DOHH2 (cell line): ENCODE results near the gene MT1F.

ENCODE experiments used
- H3F3A ChIP-seq: fragments of 200-600 bp; sonication (generic), shearing (Covaris generic); 2 replicates; pipeline ENCODE4 v1.6.0; 2016; ENCODE audit warnings: antibody characterized with exemption, mild to moderate bottlenecking; ENCODE audit not compliant: control insufficient read depth, insufficient read depth
- H3K27ac ChIP-seq: fragments of 200-600 bp; sonication (generic); 2 replicates; pipeline ENCODE4 v1.5.1; 2014; ENCODE audit warnings: low read depth, mild to moderate bottlenecking, low read length, moderate library complexity
- H3K27me3 ChIP-seq: fragments of 200-600 bp; sonication (generic); 2 replicates; pipeline ENCODE4 v1.6.1; 2014; ENCODE audit warnings: mild to moderate bottlenecking, low read length, mixed read lengths; ENCODE audit not compliant: control insufficient read depth
- H3K36me3 ChIP-seq: fragments of 200-600 bp; sonication (generic); 2 replicates; pipeline ENCODE4 v1.6.1; 2014; ENCODE audit warnings: mild to moderate bottlenecking, low read length, moderate library complexity, mixed read lengths; ENCODE audit not compliant: control insufficient read depth
- H3K4me1 ChIP-seq: fragments of 200-600 bp; sonication (generic); 2 replicates; pipeline ENCODE4 v1.6.1; 2014; ENCODE audit warnings: mild to moderate bottlenecking, low read length, mixed read lengths; ENCODE audit not compliant: control insufficient read depth
- H3K4me2 ChIP-seq: fragments of 200-600 bp; sonication (generic); 2 replicates; pipeline ENCODE4 v1.6.0; 2014; ENCODE audit warnings: mild to moderate bottlenecking, low read length, moderate library complexity
- H3K4me3 ChIP-seq: fragments of 200-600 bp; sonication (generic); 2 replicates; pipeline ENCODE4 v1.5.1; 2014; ENCODE audit warnings: mild to moderate bottlenecking, low read length, mixed read lengths
- H3K79me2 ChIP-seq: fragments of 200-600 bp; sonication (generic); 2 replicates; pipeline ENCODE4 v1.6.1; 2014; ENCODE audit warnings: mild to moderate bottlenecking, low read length, mixed read lengths; ENCODE audit not compliant: control insufficient read depth
- H3K9me2 ChIP-seq: fragments of 200-600 bp; sonication (generic); replicated peaks from 2 replicates; pipeline ENCODE4 v1.6.1; 2014; ENCODE audit warnings: mild to moderate bottlenecking, low read length, mixed read lengths; ENCODE audit not compliant: control insufficient read depth
- H3K9me3 ChIP-seq: fragments of 200-600 bp; sonication (generic); 2 replicates; pipeline ENCODE4 v1.6.1; 2014; ENCODE audit warnings: antibody characterized with exemption, low read length, mixed read lengths; ENCODE audit not compliant: control insufficient read depth, insufficient read depth
- H4K20me1 ChIP-seq: fragments of 200-600 bp; sonication (generic); 2 replicates; pipeline ENCODE4 v1.6.0; 2014; ENCODE audit warnings: low read depth, mild to moderate bottlenecking, antibody characterized with exemption, low read length, moderate library complexity; ENCODE audit not compliant: control insufficient read depth, insufficient read depth
- EZH2phosphoT487 ChIP-seq: fragments of 200-600 bp; sonication (generic); IDR thresholded peaks from 2 replicates; pipeline ENCODE4 v1.6.1; 2017; ENCODE audit warnings: borderline replicate concordance, mild to moderate bottlenecking, antibody characterized with exemption, low read length, moderate library complexity, mixed read lengths
- TF ChIP-seq, protein P1 (sequence below): fragments of 200-600 bp; sonication (generic); IDR thresholded peaks from one replicate; pipeline ENCODE4 v1.5.1; 2014; ENCODE audit warnings: antibody characterized with exemption, mild to moderate bottlenecking, low read depth, low read length; ENCODE audit not compliant: poor library complexity, severe bottlenecking

The MT1F gene

DNA sequence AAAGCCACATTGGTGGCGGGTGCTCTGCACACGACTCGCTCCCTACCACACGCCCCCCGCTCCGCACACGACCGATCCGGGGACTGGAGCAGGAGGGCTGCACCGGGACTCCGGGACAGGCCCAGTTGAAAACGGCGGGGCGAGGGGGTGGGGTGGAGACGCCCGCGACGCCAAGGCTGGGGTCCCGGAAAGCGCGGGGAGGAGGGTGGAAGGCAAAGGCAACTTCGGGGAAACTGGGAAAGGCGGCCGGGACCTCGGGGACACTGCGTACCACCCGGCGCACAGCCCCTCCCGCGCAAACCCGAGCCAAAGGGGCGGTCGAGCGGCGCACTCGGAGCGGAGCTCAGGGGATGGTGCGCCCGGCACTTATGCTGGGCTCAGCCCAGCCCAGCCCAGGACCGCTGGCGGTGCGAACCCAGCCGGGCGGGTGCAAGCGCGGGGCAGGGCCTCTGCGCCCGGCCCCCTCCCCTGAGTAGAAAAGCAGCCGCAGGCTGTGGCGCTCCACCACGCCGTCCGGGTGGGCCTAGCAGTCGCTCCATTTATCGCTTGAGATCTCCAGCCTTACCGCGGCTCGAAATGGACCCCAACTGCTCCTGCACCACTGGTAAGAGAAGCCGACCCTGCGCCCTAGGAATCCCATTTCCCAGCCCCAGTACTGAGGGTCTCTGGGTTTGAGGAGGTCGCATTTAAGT, 25.5 kb upstream of the MT1F start, which contains the start of gene MT1M:
Gene MT1M (plus strand): TSS at position 504 of the 692 bp plus-strand sequence. CDS start 73 bp downstream, at position 577.
- peaks cover 56% of the 10 kb centered on the region for H3K27me3 ChIP-seq
- H3K4me1 ChIP-seq, result no peaks in the 10 kb centered on the region
- H3F3A ChIP-seq, result no peaks in the 10 kb centered on the region
- no peaks in the 10 kb centered on the region for H3K79me2 ChIP-seq
- no peak within 1 kb of the TSS for H3K4me3 ChIP-seq
- H3K9me2 ChIP-seq, result no peaks in the 10 kb centered on the region
- TF ChIP-seq, protein P1, sequence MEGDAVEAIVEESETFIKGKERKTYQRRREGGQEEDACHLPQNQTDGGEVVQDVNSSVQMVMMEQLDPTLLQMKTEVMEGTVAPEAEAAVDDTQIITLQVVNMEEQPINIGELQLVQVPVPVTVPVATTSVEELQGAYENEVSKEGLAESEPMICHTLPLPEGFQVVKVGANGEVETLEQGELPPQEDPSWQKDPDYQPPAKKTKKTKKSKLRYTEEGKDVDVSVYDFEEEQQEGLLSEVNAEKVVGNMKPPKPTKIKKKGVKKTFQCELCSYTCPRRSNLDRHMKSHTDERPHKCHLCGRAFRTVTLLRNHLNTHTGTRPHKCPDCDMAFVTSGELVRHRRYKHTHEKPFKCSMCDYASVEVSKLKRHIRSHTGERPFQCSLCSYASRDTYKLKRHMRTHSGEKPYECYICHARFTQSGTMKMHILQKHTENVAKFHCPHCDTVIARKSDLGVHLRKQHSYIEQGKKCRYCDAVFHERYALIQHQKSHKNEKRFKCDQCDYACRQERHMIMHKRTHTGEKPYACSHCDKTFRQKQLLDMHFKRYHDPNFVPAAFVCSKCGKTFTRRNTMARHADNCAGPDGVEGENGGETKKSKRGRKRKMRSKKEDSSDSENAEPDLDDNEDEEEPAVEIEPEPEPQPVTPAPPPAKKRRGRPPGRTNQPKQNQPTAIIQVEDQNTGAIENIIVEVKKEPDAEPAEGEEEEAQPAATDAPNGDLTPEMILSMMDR, result no peak
- TF ChIP-seq EZH2phosphoT487, result no peak
- no peaks in the 10 kb centered on the region for H4K20me1 ChIP-seq
- H3K9me3 ChIP-seq, result no peaks in the 10 kb centered on the region
- H3K36me3 ChIP-seq, result no peaks in the 10 kb centered on the region
- no peak within 1 kb of the TSS for H3K27ac ChIP-seq
- no peak within 1 kb of the TSS for H3K4me2 ChIP-seq

DNA sequence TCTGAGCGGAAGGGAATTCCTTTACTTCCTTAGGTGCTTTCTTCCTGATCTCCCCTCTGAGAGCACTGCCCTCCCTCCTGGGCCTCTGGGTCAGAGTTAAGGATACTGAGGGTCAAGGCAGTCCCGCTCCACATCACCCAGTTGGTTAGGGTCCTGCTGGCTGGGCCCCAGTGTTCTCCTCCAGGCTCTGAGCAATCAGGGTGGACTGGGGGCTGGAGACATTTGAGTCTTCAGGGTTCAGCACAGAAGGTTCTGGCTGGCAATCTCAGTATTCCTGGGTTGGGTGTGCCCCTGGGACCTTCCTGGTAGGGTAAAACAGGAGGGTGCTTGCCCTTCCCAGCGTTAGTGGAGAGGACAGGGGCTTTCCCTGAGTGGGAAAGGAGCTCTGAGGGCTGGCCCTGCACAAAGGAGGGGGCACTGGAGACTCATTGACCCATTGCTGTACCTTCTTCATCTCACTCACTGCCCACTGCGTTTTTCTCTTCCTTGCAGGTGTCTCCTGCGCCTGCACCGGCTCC, 24.9 kb upstream of the MT1F start:
- Histone ChIP-seq H4K20me1 (no peaks in the 10 kb centered on the region), H3K36me3 (no peaks in the 10 kb centered on the region), H3F3A (no peaks in the 10 kb centered on the region), H3K4me3 (no peak overlapping the region), H3K9me2 (no peaks in the 10 kb centered on the region), H3K9me3 (no peaks in the 10 kb centered on the region), H3K4me1 (no peaks in the 10 kb centered on the region), H3K4me2 (no peak overlapping the region), H3K27me3 (peaks cover 60% of the 10 kb centered on the region), H3K27ac (no peak overlapping the region), H3K79me2 (no peaks in the 10 kb centered on the region)
- no peak for TF ChIP-seq EZH2phosphoT487
- TF ChIP-seq, protein P1, result no peak

DNA sequence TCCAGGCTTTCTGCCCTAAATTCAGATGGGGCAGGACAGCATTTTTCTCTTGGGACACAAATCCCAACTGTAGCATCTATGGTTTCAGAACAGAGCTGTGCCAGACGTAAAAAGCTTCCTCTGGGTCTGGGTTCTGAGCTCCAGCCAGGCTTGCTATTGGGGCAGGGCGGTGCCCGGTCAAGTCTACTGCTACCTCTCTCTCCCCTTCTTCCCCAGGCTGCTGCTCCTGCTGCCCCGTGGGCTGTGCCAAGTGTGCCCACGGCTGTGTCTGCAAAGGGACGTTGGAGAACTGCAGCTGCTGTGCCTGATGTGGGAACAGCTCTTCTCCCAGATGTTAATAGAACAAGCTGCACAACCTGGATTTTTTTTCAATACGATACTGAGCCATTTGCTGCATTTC, 24.2 kb upstream of the MT1F start:
- H3K27me3 ChIP-seq, result peaks cover 61% of the 10 kb centered on the region
- no peaks in the 10 kb centered on the region for H3K4me1 ChIP-seq
- H3K36me3 ChIP-seq, result no peaks in the 10 kb centered on the region
- H3K79me2 ChIP-seq, result no peaks in the 10 kb centered on the region
- H3K4me2 ChIP-seq, result no peak overlapping the region
- no peaks in the 10 kb centered on the region for H3F3A ChIP-seq
- H3K4me3 ChIP-seq, result no peak overlapping the region
- H3K9me2 ChIP-seq, result no peaks in the 10 kb centered on the region
- TF ChIP-seq, protein P1, result no peak
- TF ChIP-seq EZH2phosphoT487, result no peak
- H3K27ac ChIP-seq, result no peak overlapping the region
- no peaks in the 10 kb centered on the region for H4K20me1 ChIP-seq
- no peaks in the 10 kb centered on the region for H3K9me3 ChIP-seq
